ENCODE results near the gene MCM3. TPM values are rescaled to one million over a fixed set of nuclear protein-coding genes. Genes with fewer than 3 reads are reported as not detected.

The MCM3 gene
- total and polyA plus RNA-seq, 11 donors = 10.6 to 39.0 (median 25.0) TPM

DNA sequence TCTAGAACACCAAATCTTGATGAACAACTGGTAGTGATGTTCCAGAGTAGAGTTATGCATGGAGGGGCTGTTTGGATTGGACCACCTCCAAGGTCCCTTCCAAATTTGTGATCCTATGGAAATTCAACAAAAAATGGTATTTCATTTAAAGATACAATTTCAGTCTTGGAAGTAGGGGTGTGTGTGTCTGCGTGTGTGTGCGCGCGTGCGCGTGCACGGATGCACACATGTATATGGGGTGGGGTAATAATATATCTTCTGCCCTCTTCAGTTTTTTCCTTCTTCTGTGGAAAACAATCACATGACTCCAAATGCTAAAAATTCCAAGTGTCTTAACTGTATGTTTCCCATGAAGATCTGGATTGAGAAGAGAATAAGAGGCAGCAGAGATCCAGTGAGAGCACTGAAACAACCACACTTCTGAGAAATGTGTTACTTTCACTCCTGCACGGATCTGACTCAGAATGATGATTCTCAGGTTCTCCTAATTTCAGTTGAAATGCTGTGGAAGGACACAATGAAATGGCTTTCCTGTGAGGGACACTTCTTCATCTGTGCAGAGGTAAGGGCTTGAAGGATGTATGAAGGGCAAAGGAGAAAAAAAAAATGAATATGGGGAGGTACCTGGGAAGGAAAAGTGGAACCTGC, 29.7 kb downstream of the MCM3 start:
- intact Hi-C loops (cut with DNase I) = no loop called here
- 89 to 96% (median 94%) methylated on average over 8 of the region's 8 CpGs for WGBS, 4 donors
- no peak for TF ChIP-seq POLR2A (IDR thresholded peaks at IDR 0.05)
- TF ChIP-seq, protein P1, sequence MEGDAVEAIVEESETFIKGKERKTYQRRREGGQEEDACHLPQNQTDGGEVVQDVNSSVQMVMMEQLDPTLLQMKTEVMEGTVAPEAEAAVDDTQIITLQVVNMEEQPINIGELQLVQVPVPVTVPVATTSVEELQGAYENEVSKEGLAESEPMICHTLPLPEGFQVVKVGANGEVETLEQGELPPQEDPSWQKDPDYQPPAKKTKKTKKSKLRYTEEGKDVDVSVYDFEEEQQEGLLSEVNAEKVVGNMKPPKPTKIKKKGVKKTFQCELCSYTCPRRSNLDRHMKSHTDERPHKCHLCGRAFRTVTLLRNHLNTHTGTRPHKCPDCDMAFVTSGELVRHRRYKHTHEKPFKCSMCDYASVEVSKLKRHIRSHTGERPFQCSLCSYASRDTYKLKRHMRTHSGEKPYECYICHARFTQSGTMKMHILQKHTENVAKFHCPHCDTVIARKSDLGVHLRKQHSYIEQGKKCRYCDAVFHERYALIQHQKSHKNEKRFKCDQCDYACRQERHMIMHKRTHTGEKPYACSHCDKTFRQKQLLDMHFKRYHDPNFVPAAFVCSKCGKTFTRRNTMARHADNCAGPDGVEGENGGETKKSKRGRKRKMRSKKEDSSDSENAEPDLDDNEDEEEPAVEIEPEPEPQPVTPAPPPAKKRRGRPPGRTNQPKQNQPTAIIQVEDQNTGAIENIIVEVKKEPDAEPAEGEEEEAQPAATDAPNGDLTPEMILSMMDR (IDR thresholded peaks at IDR 0.05) = no peak
- Histone ChIP-seq H3K4me1 (no peaks in the 10 kb centered on the region), H3K36me3 (no peaks in the 10 kb centered on the region), H3K9me3 (no peaks in the 10 kb centered on the region), H3K27me3 (peaks cover 0 to 28% (median 0%) of the 10 kb centered on the region in 9 donors), H3K4me3 (no peak overlapping the region), H3K27ac (no peak overlapping the region)
- no peak for ATAC-seq
- no peak for DNase-seq

DNA sequence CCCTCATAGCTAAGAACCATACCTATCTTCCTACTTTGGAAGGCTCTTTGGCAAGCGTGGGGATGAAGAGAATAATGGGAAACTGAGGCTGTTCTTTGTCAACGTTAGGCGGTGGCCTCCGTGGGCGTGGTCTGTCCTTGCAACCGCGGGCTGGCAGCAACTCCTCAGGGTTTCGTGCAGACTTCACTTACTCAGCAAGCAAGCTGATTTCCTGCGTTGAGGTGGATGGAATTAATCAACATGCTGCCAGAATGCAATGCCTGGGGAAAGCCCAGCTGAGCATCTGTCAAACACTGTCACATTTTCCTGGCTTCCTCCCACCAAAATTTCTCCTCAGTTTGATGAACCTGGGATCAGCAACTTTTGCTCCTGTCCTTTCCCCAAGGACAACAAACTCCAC, 31.0 kb downstream of the MCM3 start:
- Histone ChIP-seq H3K27me3 (peaks cover 0 to 28% (median 0%) of the 10 kb centered on the region in 9 donors), H3K4me3 (no peak overlapping the region), H3K27ac (no peak overlapping the region), H3K9me3 (no peaks in the 10 kb centered on the region), H3K4me1 (no peaks in the 10 kb centered on the region), H3K36me3 (no peaks in the 10 kb centered on the region)
- 36 to 48% (median 43%) methylated on average over 9 of the region's 9 CpGs for WGBS, 4 donors
- ATAC-seq (no peak), DNase-seq (no peak)
- no peak for TF ChIP-seq POLR2A (IDR thresholded peaks at IDR 0.05)
- TF ChIP-seq, protein P1 (IDR thresholded peaks at IDR 0.05) = no peak
- intact Hi-C loops (cut with DNase I) = no loop called here

DNA sequence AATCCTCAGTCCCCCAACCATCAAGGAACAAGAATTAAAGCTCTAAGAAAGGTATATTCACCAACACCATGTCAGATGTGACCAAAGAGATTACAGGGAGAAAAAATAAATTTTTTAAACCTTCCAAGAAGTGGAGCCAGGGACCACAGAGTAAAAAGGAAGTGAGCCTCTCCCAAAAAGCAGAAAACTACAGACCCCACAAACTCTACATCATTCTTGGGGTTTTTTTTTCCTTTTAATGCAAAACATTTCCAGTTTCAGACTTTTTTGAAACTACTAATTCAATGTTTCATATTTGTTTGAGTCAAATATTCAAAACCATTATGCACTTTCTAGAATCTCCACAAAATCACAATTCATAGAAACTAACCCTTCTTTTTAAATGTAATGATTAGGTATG, 33.4 kb downstream of the MCM3 start:
- DNase-seq = no peak
- Histone ChIP-seq H3K4me3 (no peak overlapping the region), H3K36me3 (no peaks in the 10 kb centered on the region), H3K27ac (no peak overlapping the region), H3K9me3 (no peaks in the 10 kb centered on the region), H3K4me1 (no peaks in the 10 kb centered on the region), H3K27me3 (peaks cover 0 to 28% (median 0%) of the 10 kb centered on the region in 9 donors)
- TF ChIP-seq, protein P1 (IDR thresholded peaks at IDR 0.05) = no peak
- no peak for TF ChIP-seq POLR2A (IDR thresholded peaks at IDR 0.05)
- intact Hi-C loops (cut with DNase I) = no loop called here
- ATAC-seq = no peak

DNA sequence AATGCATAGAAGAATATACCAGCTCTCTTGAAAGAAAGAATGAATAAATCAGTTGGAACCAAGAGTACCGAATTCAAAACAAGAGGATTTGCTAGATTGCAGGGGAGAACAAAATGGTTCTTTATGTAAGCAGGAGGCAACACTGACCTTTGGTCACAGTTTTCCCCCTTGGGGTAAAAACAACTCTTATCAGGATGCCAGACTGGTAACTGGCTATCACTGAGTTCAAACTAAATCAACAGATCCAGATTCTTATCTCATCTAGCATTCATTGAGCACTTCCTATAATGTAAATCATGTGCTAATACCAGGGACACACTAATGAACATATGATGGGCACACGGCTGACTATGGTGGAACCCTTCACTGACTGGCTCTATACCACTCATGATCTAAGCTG, 35.5 kb downstream of the MCM3 start:
- WGBS, 4 donors = 74 to 91% (median 80%) methylated on average over 2 of the region's 2 CpGs
- H3K4me1 ChIP-seq = no peaks in the 10 kb centered on the region

More for the DNA sequence above, 35.5 kb downstream of the MCM3 start:
- Histone ChIP-seq H3K27ac (no peak overlapping the region), H3K9me3 (no peaks in the 10 kb centered on the region), H3K36me3 (no peaks in the 10 kb centered on the region), H3K4me3 (no peak overlapping the region), H3K27me3 (peaks cover 0 to 18% (median 0%) of the 10 kb centered on the region in 9 donors)
- DNase-seq (no peak), ATAC-seq (no peak)
- intact Hi-C loops (cut with DNase I) = no loop called here
- TF ChIP-seq, protein P1 (IDR thresholded peaks at IDR 0.05) = no peak

Measured in heart left ventricle (tissue), 16 donors.